ENCODE measurements around the gene SUPT3H.

DNA sequence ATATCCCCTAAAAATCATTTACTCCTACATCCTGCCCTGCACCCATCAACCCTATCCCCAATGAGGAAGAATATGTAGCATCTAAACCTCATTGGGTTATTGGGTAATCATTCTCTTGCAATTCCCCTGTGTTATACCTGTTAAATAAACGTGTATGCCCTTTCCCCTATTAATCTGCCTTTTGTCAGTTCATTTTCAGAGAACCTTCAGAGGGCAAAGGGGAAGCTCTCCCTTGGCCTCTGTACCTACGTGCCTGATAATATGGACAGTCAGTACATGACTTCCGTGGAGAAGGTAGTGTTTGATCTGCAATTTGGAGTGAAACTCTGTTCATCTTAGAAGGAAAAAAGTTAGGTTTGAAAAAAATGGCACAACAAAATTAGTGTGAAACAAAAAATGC lies 223.1 kb downstream of the SUPT3H start:
- TF ChIP-seq, protein P1, sequence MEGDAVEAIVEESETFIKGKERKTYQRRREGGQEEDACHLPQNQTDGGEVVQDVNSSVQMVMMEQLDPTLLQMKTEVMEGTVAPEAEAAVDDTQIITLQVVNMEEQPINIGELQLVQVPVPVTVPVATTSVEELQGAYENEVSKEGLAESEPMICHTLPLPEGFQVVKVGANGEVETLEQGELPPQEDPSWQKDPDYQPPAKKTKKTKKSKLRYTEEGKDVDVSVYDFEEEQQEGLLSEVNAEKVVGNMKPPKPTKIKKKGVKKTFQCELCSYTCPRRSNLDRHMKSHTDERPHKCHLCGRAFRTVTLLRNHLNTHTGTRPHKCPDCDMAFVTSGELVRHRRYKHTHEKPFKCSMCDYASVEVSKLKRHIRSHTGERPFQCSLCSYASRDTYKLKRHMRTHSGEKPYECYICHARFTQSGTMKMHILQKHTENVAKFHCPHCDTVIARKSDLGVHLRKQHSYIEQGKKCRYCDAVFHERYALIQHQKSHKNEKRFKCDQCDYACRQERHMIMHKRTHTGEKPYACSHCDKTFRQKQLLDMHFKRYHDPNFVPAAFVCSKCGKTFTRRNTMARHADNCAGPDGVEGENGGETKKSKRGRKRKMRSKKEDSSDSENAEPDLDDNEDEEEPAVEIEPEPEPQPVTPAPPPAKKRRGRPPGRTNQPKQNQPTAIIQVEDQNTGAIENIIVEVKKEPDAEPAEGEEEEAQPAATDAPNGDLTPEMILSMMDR (IDR thresholded peaks at IDR 0.05), result no peak
- TF ChIP-seq POLR2A (IDR thresholded peaks at IDR 0.05), result no peak

Measured in lower leg skin (tissue), 3 donors.